Measurements from ENCODE around the gene POU3F3.
A peak's percentile ranks its signal among the peaks of the same experiment; 100 is the strongest.

The POU3F3 gene

DNA sequence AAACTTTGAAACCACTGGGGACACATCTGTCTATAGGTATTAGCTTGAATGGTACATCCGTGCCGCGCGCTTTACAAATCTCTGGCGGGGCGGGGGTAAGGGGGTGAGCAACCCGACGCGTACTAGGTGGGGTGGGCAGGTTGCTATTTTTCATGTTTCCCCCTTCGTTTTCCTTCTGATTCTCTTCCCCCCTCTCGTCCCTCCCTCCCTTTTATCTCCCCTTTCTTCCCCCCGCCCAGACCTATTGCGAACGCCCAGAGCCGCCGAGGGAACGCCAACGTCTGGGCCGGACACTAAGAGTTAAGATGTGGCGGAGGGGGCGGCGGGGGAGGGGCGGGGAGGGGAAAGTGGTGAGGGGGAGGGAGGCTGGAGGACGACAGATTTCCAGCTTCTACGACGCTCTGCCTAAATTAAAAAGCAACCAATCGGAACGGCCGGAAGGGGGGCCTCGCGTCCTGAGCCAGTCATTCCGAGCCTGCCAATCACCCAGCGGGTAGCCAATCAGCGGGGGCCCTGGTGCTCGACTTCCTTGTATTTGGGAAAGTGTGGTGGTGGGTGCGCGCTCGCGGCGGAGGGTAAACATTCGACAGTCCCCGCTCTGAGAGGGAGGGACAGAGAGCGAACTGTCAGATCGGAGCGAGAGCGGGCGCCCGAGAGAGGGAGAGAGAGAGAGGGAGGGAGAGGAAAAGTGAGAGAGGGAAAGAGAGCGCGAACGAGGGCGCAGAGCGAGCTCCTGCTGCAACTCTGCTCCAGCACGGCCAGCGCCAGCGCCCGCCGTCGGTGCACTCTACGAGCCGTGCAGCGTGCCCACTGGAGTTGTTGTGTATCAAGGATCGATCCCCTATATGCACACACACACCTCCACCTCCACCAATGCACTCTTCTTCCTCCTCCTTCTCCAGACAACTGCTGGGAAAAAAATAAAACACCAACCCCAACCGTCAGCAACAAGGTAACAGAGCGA lies at the start of gene POU3F3:
TSS of gene POU3F3 (plus strand) at position 582 of the 964 bp plus-strand sequence. CDS start 1,396 bp downstream, outside the sequence.
- DNase-seq: peak; percentile 91

DNA sequence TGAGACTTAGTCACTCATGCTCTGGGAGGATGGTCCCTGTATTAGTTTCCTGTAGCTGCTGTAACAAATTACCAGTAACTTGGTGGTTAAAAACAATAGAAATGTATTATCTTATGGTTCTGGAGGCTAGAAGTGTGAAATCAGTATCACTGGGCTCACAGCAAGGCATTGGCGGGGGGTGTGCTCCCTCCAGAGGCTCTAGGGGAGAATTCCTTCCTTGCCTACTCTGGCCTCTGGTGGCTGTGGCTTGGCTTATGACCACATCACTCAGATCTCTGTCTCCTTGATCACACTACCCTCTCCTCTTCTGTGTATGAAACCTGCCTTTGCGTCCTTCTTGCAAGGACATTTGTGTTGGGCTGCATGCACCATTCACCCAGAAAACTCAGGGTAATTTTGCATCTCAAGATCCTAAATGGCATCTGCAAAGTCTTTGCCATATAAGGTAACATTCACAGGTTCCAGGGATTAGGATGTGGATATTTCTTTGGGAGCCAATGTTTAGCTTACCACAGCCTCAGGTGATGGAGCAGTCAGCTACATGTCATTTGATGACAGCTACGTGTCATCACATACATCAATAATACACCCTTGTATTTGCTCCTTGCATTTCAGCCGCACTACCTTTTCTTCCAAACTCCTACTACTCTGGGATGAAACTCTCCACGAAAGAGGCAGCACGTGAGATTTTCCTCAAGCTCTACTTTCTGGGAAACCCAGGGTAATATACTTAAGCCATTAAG lies 49.6 kb upstream of the POU3F3 start:
- DNase-seq: no peak

DNA sequence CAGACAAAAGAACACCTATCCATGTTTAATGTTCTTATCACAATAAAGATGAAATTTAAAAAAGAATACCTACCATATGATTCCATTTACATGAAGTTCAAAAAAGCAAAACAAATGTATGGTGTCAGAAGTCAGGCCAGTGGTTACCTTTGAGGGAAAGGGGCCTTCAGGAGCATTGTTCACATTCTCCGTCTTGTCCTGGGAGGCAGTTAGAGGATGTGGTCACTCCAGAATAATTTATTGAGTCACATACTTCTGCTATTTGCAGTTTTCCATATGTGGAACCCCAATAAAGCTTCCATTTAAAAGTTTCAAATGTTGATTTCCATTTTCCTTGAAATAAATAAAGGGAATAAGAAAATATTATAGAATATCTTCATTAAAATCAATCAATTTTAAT lies 41.6 kb upstream of the POU3F3 start:
- no peak for DNase-seq

DNA sequence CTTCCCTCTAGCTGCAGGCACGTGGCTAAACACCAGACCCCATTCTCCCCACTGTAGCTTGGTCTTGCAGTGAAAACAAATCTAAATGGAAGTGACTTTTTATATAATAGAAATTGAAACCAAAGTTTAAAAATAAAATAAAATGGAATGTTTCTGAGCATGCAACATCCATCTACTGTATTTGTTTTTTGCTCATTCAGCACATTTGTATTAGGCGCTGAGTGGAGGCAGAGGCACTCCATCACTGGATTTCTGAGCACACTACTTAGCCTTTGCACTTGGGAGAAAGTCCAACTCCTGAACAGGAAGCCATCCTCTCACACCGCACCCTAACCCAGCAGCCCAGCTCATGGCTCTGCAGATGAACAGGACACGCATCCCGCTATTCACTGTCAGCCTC lies 37.8 kb upstream of the POU3F3 start:
- DNase-seq: no peak

DNA sequence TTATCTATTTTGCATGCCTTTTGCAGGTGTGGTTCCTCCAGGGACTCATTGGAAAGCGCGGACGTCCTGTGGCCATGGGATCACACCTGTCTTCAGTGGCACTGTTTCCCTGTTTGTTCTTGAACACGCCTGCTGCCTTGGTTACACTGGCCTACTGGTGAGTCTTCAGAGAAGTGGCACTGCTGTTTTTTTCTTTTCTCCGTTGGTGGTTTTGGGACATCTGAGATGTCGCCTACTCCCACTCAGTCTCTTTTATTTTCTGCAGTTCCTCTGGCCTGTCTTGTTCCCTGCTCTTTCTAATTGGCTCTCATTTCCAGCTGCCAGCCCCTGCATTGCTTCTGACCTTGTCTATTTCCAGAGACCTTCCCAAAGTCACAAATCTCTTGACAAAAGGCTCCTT lies 35.7 kb upstream of the POU3F3 start:
- DNase-seq: no peak

DNA sequence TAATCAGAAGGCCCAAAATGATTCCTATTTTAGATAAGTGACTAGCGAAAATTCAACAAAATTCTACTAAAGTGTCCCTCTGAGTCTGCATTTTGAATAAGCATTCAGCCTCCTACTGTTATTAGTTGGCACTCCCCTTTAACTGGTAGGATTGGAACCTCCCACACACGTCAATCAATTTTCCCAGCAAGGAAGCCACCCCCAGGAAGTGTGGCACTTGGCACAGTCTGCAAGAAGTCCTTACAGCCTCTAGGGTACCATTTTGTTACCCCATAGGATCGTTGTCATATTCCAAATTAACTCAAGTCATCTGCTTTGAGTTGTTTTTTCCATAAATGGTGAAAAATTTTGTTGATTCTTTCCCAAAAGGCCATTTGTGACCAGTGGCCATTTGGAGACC lies 33.8 kb upstream of the POU3F3 start:
- DNase-seq: no peak

DNA sequence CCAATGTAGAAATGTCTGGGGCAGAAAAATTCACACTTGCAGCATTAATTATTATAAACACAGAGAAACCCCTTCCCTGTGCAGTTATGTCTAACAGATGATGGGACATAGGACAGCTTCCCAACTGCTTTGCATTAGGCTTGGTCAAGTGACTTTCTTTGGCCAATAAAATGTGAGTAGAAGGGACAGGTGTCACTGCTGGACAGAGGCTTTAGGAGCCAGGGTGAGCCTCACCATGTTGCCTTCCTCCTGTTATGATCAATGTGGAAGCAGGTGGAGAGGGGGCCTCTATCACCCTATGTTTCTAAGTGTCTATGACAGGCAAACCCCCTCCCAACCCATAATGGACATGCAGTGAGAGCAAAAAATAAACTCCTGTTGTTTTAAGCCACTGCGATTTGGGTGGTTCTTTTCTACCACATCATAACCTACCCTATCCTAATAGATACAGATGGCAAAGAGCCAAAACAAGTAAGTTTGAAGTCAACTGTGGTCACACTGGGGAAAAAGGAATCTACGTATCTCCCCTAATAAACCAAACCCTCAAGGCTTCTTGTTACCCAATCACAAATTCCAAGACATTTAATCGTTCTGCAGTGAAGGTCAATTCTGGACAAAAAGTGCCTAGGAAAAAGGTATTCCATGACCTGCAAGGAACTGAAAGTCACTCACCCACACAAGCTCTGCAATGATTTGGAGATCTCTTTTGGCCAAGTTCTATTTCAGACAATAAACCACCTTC lies 28.6 kb upstream of the POU3F3 start:
- DNase-seq: no peak

DNA sequence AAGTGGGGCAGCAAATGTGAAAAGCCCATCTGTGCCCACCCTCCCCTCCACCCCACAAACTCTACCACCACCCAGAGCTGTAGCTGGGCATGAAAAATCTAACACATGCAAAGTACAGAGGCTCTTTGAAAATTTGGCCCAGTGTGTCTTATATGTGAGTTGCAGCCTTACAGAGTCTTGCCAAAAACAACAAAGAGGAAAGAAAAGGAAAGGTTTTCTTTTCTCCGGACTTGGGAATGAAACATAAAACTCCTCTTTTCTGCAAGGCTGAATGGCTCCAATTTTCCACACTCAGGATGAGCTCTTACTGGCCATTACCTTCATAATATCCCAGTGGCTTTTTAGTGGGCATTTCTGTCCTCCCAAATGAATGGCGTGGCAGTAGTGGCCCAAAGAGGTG lies 27.9 kb upstream of the POU3F3 start:
- DNase-seq: no peak

DNA sequence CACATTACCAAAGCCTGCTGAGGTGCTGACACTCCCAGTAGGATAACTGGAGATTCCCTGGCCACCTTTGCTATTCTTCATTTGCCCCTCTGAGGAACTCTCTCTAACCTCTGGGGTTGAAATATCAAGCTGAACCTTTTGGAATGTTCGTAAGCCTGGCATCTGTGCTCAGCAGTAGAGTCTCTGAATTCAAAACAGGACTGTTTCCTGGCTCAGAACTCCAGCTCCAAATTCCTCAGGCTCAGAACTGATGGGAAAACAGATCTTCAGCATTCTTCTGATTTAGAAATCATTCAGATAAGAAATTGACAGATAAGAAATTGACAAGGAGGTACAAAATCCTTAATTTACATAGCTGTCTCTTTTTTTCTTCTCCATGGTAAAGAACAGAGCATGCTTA lies 22.2 kb upstream of the POU3F3 start:
- no peak for DNase-seq

DNA sequence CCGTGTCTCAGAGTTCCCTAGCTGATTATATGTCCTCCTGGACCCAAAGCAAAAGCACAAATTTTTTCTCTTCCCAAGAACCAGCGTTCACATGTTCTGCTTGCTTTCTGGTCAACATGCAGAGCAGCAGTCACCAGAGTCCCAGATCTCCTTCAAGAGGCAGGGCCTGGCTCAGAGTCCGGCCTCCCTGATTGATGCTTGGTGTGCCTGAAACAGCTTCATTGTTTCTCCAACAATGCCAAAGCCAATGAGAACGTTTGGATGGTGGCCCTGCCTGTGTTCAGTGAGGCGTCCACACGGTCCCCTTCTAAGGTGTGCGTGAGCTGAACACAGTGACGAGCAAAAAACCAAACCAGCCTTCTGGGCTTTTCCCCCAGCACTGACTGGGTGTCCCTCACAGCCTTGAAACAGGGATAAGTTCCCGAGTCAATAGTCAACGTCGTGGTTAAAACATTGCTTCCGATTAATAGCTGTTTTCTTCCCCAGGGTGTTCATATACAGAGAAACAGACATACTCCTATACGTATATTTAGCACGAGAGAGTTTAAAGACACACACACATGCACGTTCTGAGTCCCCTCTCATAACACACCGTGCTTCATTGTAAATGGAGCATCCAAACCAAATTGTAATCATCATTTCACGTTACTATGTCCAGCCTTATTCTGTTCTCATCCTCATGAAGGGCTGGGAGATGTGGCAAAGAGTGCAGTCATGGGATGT lies 19.3 kb upstream of the POU3F3 start:
- no peak for DNase-seq

DNA sequence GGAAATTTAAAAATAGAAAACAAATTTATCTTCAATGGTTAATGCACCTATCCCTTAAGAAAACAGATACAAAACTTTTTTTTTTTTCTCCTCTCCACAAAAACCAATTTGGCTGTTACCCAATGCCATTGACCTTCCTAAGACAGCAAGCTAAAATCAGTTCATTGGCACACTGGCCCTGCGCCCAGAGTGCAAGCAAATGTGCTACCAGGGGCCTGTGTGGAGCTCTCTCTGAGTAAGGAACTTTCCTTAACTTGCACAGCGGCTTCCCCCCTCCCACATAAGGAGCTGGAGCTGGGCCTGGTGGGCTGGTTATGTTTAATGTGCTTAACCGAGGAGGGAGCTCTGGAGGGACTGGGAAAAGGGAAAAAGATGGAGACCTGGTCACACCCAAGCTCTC lies 17.6 kb upstream of the POU3F3 start:
- no peak for DNase-seq

DNA sequence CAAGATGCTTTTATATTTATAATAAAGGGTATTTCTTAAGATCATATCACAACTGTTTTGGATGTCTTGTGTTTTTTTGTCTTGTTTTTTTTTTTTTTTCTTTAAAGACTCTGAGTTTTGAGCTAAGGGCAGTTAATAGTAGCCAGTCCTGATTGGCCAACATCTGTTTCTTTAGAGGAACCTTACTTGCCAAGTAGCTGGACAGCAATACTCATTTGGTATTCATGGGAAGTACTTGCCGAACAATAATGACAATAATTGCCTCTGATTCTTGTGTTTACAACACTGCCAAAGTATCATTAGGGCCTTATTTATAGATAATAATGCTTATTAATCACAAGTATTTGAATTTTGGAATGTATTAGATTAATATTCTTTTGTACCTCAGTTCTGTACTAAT lies 17.1 kb upstream of the POU3F3 start:
- no peak for DNase-seq

DNA sequence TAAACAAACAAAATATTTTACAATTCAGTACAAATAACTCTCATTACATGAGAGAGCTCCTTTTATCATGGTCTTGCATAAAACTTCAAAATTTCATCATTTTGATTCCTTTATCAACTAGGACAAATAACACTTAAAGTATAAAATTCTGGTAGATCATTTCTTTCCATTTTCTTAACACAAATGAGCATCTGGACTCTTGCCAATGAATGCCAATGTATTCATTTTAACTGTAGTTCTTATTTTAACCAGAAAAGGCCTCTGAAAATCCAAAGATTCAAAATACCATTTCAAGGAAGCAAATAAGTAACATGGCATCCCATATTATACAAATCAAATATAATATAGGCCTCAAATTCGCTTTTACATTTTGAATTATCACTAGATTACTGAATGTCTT lies 13.8 kb upstream of the POU3F3 start:
- DNase-seq: no peak

DNA sequence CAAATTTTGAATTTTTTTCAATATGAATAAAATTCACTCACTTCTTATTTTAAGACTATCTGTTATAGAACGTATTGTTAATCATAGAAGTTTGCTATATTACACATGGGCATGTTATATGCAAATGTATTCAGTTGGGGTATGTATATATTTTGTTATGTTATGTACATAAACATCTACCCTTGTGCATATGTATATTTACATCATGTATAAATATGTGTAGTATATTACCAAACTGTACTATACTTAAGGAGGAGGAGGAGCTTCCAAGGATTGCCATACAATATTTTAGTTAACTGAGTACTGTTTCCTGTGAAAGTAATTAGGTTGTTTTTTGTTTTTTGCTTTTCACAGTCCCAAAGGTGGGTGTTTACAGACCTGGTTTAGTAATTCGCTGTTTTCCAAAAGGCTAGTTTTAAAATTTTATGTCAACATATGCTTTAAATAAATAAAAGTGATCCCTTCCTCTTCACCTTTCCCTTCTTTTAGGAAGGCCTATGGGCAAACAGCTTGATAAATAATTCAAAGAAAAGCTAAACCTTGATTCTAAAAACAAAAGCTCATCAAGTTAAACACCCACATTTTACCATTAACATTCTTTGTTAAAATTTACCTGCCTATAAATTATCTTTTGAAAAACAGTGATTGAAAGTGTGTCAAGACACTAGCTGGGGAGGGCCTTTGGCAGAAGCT lies 12.9 kb upstream of the POU3F3 start:
- DNase-seq: no peak

DNA sequence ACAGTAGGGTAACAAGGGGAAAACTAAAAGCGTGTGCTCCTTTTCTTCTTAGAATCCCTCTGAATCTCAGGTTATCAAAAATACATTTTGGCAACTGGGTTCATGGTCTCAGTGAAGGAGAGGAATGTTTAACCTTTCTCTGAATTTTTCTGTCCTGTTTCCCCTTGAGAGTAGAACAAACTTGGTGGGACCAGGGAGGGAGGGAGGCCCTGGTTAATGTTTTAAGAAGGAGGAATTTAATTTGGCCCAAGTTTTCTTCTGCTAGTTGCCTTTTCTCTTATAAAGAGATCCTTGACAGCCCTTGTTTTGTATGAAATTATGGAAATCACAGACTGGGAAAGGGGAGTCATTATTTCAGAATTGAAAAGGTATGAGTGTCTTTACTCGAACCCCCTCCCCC lies 12.2 kb upstream of the POU3F3 start:
- no peak for DNase-seq

DNA sequence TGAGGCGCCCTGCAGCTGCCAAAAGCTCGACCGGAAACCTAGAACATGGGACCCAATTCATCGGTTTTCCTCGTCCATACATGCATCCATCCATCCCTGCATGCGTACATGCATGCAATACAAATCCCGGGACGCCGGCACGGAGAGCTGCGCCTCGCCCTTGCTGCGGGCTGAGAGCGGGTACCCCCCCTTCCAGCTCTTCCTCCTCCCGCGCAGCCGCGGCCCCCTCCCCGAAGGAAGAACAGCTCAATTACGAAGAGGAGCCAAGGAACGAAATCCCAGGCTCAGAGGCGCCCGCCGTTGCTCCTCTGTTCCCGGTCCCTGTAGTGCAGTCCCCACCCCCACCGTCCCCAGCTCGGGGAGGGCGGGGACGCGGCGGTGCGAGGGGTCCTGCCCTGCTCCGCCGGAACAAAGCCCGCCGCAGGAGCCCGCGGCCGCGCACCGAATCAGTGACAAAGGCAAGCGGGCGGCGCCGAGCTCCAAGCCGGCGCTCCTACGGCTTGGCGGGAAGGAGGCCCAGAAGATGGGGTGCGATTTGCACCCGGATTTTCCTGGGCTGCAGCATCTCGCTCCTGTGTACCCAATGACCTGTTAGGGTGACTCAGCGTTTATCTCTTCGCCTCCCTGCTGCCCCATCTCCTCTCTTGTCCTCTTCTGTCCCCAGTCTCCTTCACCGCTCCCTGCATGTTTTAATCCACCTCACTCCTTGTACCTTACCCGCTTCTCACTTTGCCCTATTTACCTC lies 8.9 kb upstream of the POU3F3 start:
- peak; percentile 51 for DNase-seq

DNA sequence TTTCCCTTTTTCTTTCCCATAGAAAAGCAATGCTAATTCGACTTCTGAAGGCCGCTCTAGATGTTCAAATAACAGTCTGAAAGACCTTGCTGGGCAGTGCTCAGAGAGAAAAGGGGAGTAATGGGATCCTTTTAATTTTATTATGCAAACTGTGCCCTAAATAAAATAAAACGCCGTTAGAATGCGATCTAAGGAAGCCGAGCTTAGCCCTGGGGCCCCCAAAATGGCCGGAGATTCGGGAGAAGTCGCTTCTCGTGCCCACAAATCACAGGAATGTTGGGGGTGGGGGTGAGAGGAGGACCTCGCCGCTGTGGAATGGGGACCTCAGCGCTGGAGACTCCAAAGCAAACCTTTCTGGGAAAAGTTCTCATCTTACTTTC lies 8.4 kb upstream of the POU3F3 start:
- DNase-seq: no peak

DNA sequence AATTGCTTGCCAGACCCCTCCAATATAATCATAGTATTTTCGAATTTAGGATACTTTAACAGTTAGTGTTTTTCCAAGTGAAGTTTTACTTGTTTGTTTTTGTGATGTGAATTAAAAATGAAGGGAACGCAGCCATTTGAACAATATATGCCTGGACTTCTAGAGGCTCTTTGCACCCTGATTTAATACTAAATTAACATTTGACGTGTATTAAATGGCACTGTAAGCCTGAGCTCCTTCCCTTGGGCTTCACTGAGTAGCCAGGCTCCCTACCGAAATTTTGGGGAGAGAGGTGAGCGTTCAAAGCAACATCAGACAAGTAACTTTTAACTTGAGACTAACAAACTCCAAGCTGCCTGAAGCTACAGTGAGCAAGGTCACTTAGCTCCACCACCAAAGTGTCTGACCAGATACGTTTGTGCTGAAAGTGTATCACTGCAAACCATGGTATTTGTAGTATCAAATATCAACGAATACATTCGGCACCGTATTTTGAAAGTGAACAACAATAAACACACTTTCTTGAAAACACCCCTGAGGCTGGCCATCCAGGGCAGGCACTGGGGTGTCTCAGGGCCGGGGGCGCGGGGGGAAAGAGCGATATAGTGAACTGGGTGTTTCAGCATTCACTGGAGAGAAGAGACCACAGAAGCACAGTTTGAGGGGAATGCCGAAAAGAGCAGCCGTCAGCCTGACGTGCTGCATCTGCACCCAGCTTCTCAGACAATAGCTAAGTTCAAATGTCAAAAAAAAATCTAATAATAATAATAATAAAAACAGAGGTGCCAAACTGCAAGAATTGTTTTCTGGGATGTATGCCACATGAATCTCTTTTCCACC lies 7.7 kb upstream of the POU3F3 start:
- DNase-seq: no peak

DNA sequence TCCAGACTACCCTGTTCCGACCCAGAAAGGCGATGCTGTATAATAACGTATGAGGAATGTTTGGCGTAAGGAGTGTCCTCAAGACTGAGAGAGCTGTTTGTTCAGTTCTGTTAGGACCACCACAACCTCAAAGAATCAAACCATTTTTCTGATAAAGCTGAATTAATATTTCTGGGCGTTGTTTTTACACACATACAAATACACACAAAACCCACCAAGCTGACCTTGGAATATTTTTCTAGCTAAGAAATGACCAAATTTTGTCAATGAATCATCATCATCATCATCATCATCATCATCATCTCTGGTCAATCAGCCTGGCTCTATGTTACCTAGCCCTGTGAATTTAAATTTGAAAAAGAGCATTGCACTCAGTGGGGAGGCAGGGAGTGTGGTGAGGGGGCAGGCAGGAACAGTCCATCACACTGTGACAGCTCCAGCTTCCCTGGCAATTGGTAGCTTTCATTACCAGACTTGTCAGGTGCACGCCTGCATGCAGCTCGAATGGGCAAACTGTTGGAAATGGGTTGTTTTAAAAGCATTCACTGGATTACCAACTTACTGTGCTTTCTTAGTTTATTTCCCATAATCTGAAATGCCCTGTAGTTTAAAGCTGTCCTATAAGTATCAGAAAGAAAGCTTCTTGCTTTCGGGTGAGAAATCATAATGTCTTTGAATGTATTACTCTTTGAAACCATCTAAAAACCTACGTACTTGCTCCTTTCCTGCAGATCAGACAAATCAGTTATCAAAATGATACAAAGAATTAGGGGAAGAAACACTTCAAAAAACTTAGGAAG lies 6.9 kb upstream of the POU3F3 start:
- DNase-seq: no peak
